Measurements from ENCODE around the gene CRTAC1.
A peak's percentile ranks its signal among the peaks of the same experiment; 100 is the strongest.

The CRTAC1 gene

GRCh38 chr10:97895084-97895483 is 135.3 kb downstream of the CRTAC1 start:
- no peak for DNase-seq

- DNase-seq = no peak
Observed at GRCh38 chr10:97894092-97894491, 136.3 kb downstream of the CRTAC1 start.

- DNase-seq = no peak
Observed at GRCh38 chr10:97892939-97893338, 137.5 kb downstream of the CRTAC1 start.

- DNase-seq = no peak
Observed at GRCh38 chr10:97892506-97892905, 137.9 kb downstream of the CRTAC1 start.

- DNase-seq = no peak
Observed at GRCh38 chr10:97891497-97892167, 138.8 kb downstream of the CRTAC1 start.

- no peak for DNase-seq
Observed at GRCh38 chr10:97889461-97890265, 140.8 kb downstream of the CRTAC1 start.

GRCh38 chr10:97888641-97889262 is 141.7 kb downstream of the CRTAC1 start:
- no peak for DNase-seq

GRCh38 chr10:97888134-97888533 is 142.3 kb downstream of the CRTAC1 start:
- no peak for DNase-seq

GRCh38 chr10:97887399-97887798 is 143.0 kb downstream of the CRTAC1 start:
- no peak for DNase-seq

- DNase-seq = no peak
Observed at GRCh38 chr10:97886286-97886685, 144.1 kb downstream of the CRTAC1 start.

- DNase-seq = no peak
Observed at GRCh38 chr10:97883092-97883485, 147.3 kb downstream of the CRTAC1 start.

GRCh38 chr10:97882142-97883091 is 148.0 kb downstream of the CRTAC1 start:
- DNase-seq = no peak

GRCh38 chr10:97880109-97880508 is 150.3 kb downstream of the CRTAC1 start:
- no peak for DNase-seq

GRCh38 chr10:97879241-97879640 is 151.2 kb downstream of the CRTAC1 start:
- DNase-seq = no peak

GRCh38 chr10:97876402-97876801 is 154.0 kb downstream of the CRTAC1 start:
- no peak for DNase-seq

- DNase-seq = no peak
Observed at GRCh38 chr10:97875391-97875790, 155.0 kb downstream of the CRTAC1 start.

- DNase-seq = no peak
Observed at GRCh38 chr10:97874332-97874731, 156.1 kb downstream of the CRTAC1 start.

- DNase-seq = no peak
Observed at GRCh38 chr10:97873569-97873968, 156.9 kb downstream of the CRTAC1 start.

- DNase-seq = no peak
Observed at GRCh38 chr10:97870990-97871389, 159.4 kb downstream of the CRTAC1 start.

- DNase-seq = peak; percentile 80 to 87
Observed at GRCh38 chr10:97869091-97870042, 161.1 kb downstream of the CRTAC1 start.

GRCh38 chr10:97868134-97868685 is 162.2 kb downstream of the CRTAC1 start:
- no peak for DNase-seq
